Muscle layer of colon (tissue), 2 donors: ENCODE data around the gene TMEM235.

Source experiments
- H3K27ac ChIP-seq: one replicate; pipeline ENCODE4 v1.7.0; 2013; ENCODE audit warnings: low read depth, mild to moderate bottlenecking, low read length, moderate library complexity
- H3K27me3 ChIP-seq, 2 donors: one replicate each; pipeline ENCODE4 v1.7.0; 2013; ENCODE audit warnings: low read length in 2 of 2, mild to moderate bottlenecking in 2 of 2; ENCODE audit not compliant: insufficient read depth in 2 of 2, control insufficient read depth in 1 of 2
- H3K36me3 ChIP-seq: one replicate; pipeline ENCODE4 v1.7.0; 2013; ENCODE audit warnings: mild to moderate bottlenecking, low read length; ENCODE audit not compliant: insufficient read depth
- H3K4me1 ChIP-seq: one replicate; pipeline ENCODE4 v1.7.0; 2013; ENCODE audit warnings: mild to moderate bottlenecking, low read length; ENCODE audit not compliant: insufficient read depth
- H3K4me3 ChIP-seq, 2 donors: one replicate each; pipeline ENCODE4 v1.7.0; 2013; ENCODE audit warnings: low read length in 2 of 2, low read depth in 1 of 2, mild to moderate bottlenecking in 1 of 2, moderate library complexity in 1 of 2
- H3K9ac ChIP-seq: one replicate; pipeline ENCODE4 v1.7.0; 2013; ENCODE audit warnings: low read length
- H3K9me3 ChIP-seq: one replicate; pipeline ENCODE4 v1.7.0; 2013; ENCODE audit warnings: mild to moderate bottlenecking, low read length
- donor health status: abdominal sarcoma.
- donor health status: Adenocarcinoma of cecum.

The TMEM235 gene

DNA sequence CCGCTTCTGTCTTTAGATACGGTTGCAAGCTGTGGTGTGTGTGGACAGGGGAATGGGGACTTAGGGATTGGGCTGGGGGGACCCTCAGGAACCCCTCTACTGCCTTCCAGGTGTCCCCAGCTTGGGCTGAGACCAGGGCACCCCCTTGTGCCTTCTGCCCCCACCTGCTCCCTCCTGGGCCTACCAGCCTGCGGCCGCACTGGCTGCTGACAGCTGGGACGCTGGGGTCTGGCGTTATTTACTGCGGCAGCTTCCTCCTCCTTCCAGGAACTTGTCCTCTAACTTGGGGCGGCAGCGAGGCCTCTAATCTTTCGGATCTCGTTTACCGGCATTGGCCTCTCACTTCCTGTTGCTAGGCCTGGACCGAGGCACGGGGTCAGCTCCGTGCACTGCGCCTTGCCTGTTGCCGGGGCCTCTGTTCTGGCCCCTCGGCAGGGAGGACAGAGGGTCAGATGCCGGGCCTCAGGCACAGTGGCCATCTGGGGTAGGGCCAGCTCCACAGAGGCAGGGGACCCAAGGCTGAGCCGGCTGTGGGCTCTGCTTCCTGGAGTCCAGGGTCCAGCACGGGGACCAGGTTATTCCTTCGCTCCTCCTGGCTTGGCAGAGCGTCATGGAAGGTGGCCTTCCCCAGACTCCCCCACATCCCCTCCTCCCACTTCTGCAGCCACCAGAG lies 31.8 kb downstream of the TMEM235 start:
- H3K36me3 ChIP-seq, result no peaks in the 10 kb centered on the region
- H3K9me3 ChIP-seq, result no peaks in the 10 kb centered on the region
- H3K9ac ChIP-seq, result no peak overlapping the region
- H3K4me1 ChIP-seq, result no peaks in the 10 kb centered on the region
- no peak overlapping the region for H3K4me3 ChIP-seq
- peaks cover 0 to 3% of the 10 kb centered on the region in 2 donors for H3K27me3 ChIP-seq
- H3K27ac ChIP-seq, result no peak overlapping the region

DNA sequence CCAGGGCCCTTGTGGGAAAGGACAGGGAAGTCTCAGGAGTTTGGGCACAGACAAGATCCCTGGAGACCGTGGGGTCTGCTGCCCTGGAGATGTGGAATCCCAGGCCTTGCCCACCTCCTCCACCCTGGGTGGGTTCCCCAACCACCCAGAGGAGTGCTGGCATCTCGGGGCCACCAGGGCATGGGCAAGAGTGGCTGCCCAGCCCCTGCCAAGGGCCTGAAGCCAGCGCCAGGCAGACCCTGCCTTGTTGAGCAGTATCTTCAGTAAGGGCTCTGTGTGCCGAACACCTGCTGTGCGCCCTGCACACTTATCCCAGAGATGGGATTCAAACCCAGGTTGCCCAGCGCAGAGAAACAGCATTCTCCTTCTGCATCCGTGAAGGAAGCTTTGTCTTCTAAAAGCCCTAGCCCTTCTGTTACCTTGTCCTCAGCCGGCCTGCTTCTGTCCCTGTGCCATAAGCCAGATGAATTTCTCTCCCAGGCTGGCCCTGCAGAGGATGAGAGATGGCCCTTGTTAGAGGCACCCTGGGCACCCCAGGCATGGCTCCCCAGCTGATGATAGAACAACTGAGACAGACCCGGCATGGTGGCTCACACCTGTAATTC lies 32.4 kb downstream of the TMEM235 start:
- H3K36me3 ChIP-seq, result no peaks in the 10 kb centered on the region
- H3K4me3 ChIP-seq, result no peak overlapping the region
- H3K9me3 ChIP-seq, result no peaks in the 10 kb centered on the region
- H3K27me3 ChIP-seq, result peaks cover 0 to under 1% of the 10 kb centered on the region in 2 donors
- H3K27ac ChIP-seq, result no peak overlapping the region
- no peak overlapping the region for H3K9ac ChIP-seq
- no peaks in the 10 kb centered on the region for H3K4me1 ChIP-seq

DNA sequence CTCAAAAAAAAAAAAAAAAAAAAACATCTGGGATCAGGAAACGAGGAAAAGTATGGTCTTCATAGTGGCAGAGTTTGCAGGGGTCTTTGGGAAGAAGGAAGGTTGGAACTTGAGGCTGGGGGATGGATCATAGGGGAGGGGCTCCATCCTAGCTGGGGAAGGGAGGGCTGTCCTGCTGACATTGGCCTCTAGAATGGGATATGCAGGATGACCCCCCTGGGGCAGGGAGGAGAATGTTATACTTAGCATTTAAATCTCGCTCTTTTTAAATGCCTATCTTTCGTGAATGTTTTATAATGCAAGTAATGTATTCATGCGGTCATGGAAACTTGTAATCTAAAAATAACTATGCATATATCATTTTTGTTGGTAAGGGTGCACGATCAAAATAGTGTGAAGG lies 33.2 kb downstream of the TMEM235 start:
- Histone ChIP-seq H3K36me3 (no peaks in the 10 kb centered on the region), H3K9ac (no peak overlapping the region), H3K9me3 (no peaks in the 10 kb centered on the region), H3K27me3 (peaks cover 0 to 8% of the 10 kb centered on the region in 2 donors), H3K27ac (no peak overlapping the region), H3K4me3 (no peak overlapping the region), H3K4me1 (no peaks in the 10 kb centered on the region)

DNA sequence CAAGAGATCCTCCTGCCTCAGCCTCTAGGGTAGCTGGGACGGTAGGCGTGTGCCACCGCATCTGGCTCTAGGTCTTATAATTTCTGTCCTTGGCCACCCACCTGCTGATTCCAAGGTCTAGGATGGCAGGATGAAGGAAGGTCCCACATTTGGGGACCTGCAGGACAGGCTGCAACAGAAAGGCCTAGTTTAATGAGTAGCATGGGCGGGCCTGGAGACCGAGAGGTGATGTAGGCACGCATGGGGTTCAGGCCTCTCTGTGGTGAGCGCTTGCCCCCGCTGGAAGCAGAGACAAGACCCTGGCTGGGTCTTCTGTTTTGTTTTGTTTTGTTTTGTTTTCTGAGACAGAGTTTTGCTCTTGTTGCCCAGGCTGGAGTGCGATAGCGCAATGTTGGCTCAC lies 33.7 kb downstream of the TMEM235 start:
- no peaks in the 10 kb centered on the region for H3K4me1 ChIP-seq

DNA sequence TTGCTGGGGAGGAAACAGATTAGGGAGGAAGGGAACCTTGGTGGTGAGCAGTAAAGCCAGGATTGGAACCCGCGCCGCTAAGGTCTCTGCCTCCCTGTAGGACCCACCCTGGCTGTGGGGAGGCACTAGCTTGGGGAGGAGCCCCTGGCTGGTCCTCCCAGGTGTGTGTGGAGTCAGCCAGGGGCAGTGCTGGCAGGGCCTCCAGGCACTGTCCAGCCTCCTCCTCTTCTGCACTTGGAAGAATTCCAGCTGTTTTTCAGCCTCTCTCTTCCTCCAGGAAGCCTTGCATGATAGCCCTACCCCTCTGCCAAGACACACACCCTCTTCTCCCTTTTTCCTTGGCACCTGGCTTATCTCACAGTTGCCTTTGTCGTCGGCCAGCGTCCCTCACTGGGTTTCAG lies 34.8 kb downstream of the TMEM235 start:
- no peak overlapping the region for H3K27ac ChIP-seq
- H3K36me3 ChIP-seq, result no peaks in the 10 kb centered on the region
- H3K9me3 ChIP-seq, result no peaks in the 10 kb centered on the region
- H3K27me3 ChIP-seq, result peaks cover 0 to 14% of the 10 kb centered on the region in 2 donors
- no peak overlapping the region for H3K4me3 ChIP-seq
- H3K9ac ChIP-seq, result no peak overlapping the region
- no peaks in the 10 kb centered on the region for H3K4me1 ChIP-seq

More for the DNA sequence above, 33.7 kb downstream of the TMEM235 start:
- Histone ChIP-seq H3K9me3 (no peaks in the 10 kb centered on the region), H3K27me3 (peaks cover 0 to 13% of the 10 kb centered on the region in 2 donors), H3K9ac (no peak overlapping the region), H3K4me3 (no peak overlapping the region), H3K27ac (no peak overlapping the region), H3K36me3 (no peaks in the 10 kb centered on the region)

DNA sequence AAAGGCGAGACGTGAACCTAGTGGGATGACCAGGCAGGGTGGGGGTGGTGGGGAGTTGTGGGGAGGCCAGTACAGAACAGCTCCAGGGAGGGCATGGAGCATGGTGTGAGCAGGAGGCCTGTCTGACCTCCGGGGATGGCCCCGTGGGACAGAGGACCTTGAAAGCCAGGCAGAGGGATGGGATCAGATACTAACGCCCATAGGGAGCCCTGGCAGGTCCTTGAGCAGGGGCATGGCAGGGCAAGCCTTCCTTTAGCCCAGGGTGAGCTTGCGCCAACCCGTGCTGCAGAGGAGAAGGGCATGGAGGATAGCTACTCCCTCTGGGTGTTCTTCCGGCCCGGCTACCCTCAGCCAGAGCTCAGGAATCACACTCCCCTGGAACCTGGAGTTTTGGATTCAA lies 35.3 kb downstream of the TMEM235 start:
- Histone ChIP-seq H3K36me3 (no peaks in the 10 kb centered on the region), H3K9ac (no peak overlapping the region), H3K9me3 (no peaks in the 10 kb centered on the region), H3K27ac (no peak overlapping the region), H3K4me3 (no peak overlapping the region), H3K27me3 (peaks cover 0 to 19% of the 10 kb centered on the region in 2 donors), H3K4me1 (no peaks in the 10 kb centered on the region)

DNA sequence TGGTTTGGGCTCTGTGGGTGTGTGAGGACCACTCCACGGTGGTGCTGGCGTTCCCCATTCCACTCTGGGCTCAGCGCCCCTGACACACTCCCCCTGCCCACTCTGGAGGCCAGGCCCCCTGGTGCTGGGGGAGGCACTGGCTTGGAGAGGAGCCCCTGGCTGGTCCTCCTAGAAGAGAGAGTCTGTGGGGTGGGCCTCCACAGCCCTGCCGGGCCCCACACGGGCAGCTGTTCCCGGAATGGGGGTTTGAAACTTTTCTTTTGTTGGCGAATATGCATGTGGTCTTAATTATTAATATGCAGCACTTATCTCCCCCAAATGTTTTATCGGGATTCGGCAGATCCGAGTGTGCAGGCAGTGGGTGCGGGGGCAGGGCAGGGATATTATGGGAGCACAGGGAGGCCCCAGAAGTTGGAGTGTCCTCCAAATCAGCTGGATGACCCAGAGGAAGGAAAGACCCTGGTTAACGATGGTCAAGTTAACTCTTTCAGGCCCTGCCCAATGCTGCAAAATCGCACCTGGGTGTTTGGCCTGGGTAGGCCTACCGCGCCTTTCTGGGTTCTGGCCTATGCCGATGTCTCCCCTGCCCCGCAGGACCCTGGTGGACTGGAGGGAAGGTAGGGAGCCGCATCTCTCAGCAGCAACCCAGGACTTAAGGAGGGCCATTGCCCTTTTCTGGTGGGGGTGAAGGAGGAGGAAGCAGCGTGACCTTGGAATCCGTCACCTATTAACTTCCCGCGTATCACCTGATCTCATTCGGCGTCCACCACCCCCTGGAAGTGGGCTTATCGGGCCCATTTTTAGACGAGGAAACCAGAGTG lies 36.0 kb downstream of the TMEM235 start:
- H3K9ac ChIP-seq, result no peak overlapping the region
- H3K27ac ChIP-seq, result no peak overlapping the region
- H3K4me1 ChIP-seq, result no peaks in the 10 kb centered on the region
- H3K27me3 ChIP-seq, result peaks cover 0 to 21% of the 10 kb centered on the region in 2 donors
- no peak overlapping the region for H3K4me3 ChIP-seq
- no peaks in the 10 kb centered on the region for H3K9me3 ChIP-seq
- H3K36me3 ChIP-seq, result no peaks in the 10 kb centered on the region

DNA sequence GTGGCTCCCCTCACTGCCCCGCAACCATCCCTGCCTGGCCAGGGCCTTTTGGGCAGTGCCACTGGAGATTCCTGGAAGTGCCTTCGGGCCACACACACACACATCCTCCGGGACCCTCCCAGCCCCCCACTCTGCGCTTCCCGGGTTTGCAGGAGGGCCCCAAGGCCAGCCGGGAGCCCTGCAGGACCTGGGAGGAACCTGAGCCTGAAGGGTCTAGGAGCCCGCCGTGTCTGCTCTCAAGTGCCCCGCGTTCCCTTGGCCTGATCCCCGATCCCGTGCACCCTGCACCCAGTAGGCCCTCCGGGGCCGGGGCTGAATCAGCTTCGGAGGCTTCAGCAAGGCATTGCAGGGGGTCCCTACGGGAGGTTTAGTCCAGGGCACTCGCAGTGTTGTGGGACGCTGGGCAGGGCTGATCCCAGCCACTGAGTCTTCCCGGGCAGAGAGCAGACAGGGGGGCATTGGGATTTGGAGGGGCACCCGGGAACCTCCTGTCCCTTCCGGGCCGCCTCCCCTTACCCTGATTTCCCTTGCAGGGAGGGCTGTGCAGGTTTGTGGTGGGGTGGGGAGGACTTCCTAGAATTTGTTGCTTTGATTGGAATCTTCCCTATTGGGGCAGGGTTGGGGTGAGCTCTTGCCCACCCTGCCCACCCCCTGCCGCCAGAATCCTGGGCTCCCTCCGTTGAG lies 36.9 kb downstream of the TMEM235 start:
- no peaks in the 10 kb centered on the region for H3K4me1 ChIP-seq
- H3K9me3 ChIP-seq, result no peaks in the 10 kb centered on the region
- peaks cover 0 to 21% of the 10 kb centered on the region in 2 donors for H3K27me3 ChIP-seq
- no peaks in the 10 kb centered on the region for H3K36me3 ChIP-seq
- H3K9ac ChIP-seq, result no peak overlapping the region
- no peak overlapping the region for H3K27ac ChIP-seq
- H3K4me3 ChIP-seq, result no peak overlapping the region

DNA sequence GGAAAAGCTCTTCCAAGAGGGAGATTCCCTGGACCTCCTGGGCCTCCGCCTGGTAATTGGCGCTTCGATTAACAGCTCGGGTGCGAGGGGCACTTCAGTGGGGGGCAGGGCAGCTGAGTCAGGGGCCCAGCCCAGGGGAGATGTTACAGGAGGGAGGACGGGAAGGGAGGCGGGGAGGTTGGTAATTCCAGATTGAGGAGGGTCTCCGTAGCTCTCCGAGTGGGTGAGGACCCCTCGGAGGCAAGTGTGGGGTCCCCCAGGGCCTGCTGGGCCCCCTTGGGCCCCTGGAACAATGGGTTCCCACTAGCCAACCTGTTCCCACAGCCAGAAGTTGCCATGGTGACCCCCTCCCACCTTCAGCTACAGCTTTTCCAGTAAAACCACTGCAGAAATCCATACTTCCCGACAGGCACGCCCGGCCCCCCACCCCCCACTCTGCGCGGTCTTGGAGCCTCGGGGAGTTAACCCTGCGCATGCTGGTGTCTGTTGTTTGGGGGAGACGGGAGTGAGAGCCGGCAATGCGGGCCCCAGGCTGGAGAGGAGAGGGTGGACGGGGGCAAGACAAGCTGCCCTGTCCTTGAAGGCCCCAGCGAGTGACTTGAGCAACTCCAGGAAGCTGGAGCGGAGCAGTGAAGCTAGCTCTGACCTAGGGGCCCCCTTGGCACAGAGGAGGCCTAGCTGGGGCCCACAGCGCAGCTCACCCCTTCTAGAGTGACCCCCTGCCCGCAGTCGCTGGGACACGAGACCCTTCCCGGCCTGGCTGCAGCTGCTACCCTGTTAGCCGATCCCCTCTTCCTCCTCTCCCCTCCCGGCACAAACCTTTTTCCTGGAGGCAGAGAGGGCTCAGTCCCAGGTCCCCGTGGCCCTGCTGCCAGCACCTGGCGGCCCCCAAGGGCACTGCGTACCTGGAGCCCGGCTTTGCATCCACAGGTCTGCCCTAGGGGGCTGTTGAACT lies 37.8 kb downstream of the TMEM235 start:
- no peak overlapping the region for H3K9ac ChIP-seq
- no peaks in the 10 kb centered on the region for H3K4me1 ChIP-seq
- no peak overlapping the region for H3K27ac ChIP-seq
- H3K4me3 ChIP-seq, result no peak overlapping the region
- peaks cover 0 to 21% of the 10 kb centered on the region in 2 donors for H3K27me3 ChIP-seq
- H3K9me3 ChIP-seq, result no peaks in the 10 kb centered on the region
- no peaks in the 10 kb centered on the region for H3K36me3 ChIP-seq

DNA sequence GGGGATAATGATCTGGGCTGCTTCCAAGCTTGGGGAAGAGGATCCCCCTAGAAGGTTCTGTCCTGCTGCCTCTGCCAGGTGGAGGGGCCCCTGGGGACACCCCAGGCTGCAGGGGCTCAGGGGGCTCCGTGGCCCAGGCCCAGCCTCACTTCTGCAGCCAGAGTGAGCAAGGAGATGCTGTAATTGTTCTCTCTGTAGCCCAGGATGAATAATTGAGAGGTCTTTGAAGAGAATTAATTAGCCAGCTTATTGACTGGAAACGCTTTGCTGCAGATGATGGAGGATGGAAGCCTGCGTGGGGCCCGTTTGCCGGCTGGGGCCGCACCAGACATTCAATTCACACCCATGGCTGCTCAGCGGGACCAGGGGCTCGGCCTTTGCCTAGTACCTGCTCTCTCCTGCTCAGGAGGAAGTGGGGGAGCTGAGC lies 38.5 kb downstream of the TMEM235 start:
- Histone ChIP-seq H3K27me3 (peaks cover 0 to 21% of the 10 kb centered on the region in 2 donors), H3K36me3 (no peaks in the 10 kb centered on the region), H3K4me1 (no peaks in the 10 kb centered on the region), H3K9ac (no peak overlapping the region), H3K27ac (no peak overlapping the region), H3K4me3 (no peak overlapping the region), H3K9me3 (no peaks in the 10 kb centered on the region)
